AG04449 (cell line): ENCODE data around the gene ACOX2.

Source experiments
- CTCF ChIA-PET: fragments of 350-600 bp; formaldehyde crosslinking; extraction: SDS; loops from one replicate; lab custom pipeline; 2021; ENCODE audit warnings: antibody characterized with exemption; lab: Yijun Ruan, JAX
- POLR2A ChIA-PET: fragments of 400-600, 350-600 bp; formaldehyde crosslinking; extraction: SDS; loops from one replicate; lab custom pipeline; 2020; ENCODE audit warnings: antibody characterized with exemption, inconsistent platforms; lab: Yijun Ruan, JAX
- DNase-seq: peaks from one replicate; pipeline ENCODE4 v3.0.0-alpha.2; 2010; ENCODE audit warnings: low read depth, low spot score
- H3K4me3 ChIP-seq: 2 replicates; pipeline ENCODE4 v1.5.1; 2011; ENCODE audit warnings: low read depth, mild to moderate bottlenecking, control low read depth, low read length
- CTCF ChIP-seq: IDR thresholded peaks from one replicate; pipeline ENCODE4 v1.5.1; 2011; ENCODE audit warnings: mild to moderate bottlenecking, moderate library complexity, low read length, control low read depth, inconsistent platforms; ENCODE audit not compliant: insufficient read depth; ENCODE audit errors: missing control alignments

ACOX2 gene

GRCh38 chr3:58574106-58574505 lies 37.1 kb upstream of the ACOX2 start:
- POLR2A ChIA-PET: no interaction called here
- H3K4me3 ChIP-seq: no peak overlapping the region
- CTCF ChIA-PET: interaction anchor here (1.4 to 24.4 kb wide), 4 partner anchors 6 to 60 kb away, joined by 7 to 646 read pairs (median 86); no protein-coding TSS in a partner anchor
- DNase-seq: no peak
- no peak for TF ChIP-seq CTCF

DNA sequence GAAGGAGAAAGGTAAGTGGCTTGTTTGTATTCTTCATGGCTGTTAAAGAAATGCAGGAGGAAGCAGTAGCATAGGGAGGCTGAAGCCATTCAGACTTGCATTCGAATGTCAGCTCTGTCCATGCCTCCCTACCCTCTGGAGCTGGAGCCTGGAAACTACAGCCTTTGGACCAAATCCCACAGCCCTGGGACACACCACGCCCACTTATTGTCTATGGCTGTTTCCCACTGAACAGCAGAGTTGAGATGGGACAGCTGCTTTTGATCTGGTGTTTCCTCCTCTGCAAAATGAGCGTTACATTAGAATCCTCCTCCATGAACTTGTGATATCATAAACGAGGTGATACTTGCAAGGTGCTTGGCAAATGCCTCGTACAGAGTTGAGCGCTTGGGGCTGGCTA lies 36.6 kb upstream of the ACOX2 start:
- ChIA-PET CTCF (interaction anchor here (0.7 to 24.4 kb wide), 5 partner anchors 5 to 158 kb away, joined by 3 to 646 read pairs (median 12); no protein-coding TSS in a partner anchor), POLR2A (no interaction called here)
- no peak for TF ChIP-seq CTCF
- no peak overlapping the region for H3K4me3 ChIP-seq
- DNase-seq: no peak

DNA sequence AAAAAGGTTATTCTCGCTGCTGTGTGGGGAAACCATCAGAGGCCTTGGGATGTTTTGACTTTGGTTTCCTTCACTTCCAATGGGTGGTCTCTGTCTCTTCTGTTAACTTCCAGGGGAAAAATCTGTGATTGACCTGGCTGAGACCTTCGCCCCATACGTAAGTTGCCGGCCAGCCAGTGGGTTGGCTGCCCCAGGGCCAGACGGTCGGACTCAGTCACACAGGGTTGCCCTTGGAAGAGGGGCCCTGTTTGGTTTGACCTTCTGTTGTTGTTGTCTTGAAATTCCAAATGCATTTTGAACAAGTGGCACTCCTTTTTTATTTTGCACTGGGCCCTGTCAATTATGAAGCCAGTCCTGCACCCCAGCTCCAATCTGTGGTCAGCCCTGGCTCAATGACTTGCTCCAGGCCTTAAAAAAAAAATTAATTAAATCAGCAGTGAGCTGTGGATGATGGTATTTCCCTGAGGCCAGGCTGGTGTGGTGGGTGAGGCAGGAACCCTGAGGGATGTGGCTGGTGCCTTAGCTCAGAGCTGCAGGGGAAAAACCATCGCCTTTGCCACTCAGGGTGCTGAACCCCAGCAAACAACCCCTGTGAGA lies 35.7 kb upstream of the ACOX2 start:
- no peak for TF ChIP-seq CTCF
- no peak for DNase-seq
- H3K4me3 ChIP-seq: no peak overlapping the region
- ChIA-PET CTCF (interaction anchor here (1.3 to 24.4 kb wide), 5 partner anchors 4 to 61 kb away, joined by 4 to 646 read pairs (median 160); partner anchors contain the start of gene FAM107A), POLR2A (no interaction called here)

DNA sequence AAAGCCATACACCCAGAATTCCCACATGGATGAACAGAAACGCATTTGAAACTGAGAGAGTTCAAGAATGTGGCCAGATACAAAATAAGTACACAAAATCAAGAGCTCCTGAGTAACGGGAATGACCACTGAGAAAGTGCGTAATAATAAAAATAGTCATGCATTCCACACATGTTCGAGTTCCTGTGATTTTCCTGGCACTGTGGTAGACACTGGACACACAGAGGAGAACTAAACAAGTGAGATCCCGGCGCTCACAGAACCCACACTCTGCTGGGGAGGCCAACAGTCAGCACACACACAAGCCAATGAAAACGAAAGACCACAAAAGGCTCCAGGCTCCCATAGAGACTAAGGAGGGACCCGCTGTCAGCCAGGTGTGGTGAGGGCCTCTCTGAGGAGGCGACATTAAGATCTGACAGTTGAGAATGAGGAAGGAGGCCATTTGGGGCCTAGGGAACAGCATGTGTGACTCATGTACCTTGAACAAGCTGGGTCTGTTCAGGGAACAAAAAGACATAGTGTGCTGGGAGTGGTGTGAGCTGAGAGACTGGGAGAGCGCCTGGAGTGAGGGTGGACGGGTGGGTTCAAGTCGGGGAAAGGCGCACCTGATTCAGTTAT lies 35.1 kb upstream of the ACOX2 start:
- H3K4me3 ChIP-seq: no peak overlapping the region
- no peak for TF ChIP-seq CTCF
- CTCF ChIA-PET: interaction anchor here (1.3 to 24.4 kb wide), 5 partner anchors 4 to 62 kb away, joined by 4 to 646 read pairs (median 160); partner anchors contain the start of gene FAM107A
- POLR2A ChIA-PET: no interaction called here
- no peak for DNase-seq

GRCh38 chr3:58570851-58571250 lies 33.9 kb upstream of the ACOX2 start:
- ChIA-PET CTCF (interaction anchor here (0.9 to 24.4 kb wide), 10 partner anchors 8 to 88 kb away, joined by 3 to 646 read pairs (median 9); partner anchors contain the start of gene FAM107A), POLR2A (no interaction called here)
- DNase-seq: no peak
- no peak for TF ChIP-seq CTCF
- H3K4me3 ChIP-seq: no peak overlapping the region
